Activated CD4-positive, alpha-beta T cell treated with anti-CD3 and anti-CD28 coated beads, Interleukin-2, amount 10 ng/mL, durations not matched to agents 7 days and 5 days (primary cell): Measurements from ENCODE around the gene PSMD2. TPM values are rescaled to one million over a fixed set of nuclear protein-coding genes. Genes with fewer than 3 reads are reported as not detected.

ENCODE experiments used
- CTCF ChIA-PET: fragments of 350-600 bp; sonication (Branson Sonifier 250); formaldehyde crosslinking; loops from one replicate; lab custom pipeline; 2021; ENCODE audit warnings: antibody characterized with exemption; lab: Charles Lee
- POLR2A ChIA-PET: fragments of 350-600 bp; sonication (Branson Sonifier 250); formaldehyde crosslinking; loops from one replicate; lab custom pipeline; 2021; ENCODE audit warnings: antibody characterized with exemption; lab: Charles Lee
- DNase-seq: peaks from one replicate; pipeline ENCODE4 v3.0.0-alpha.2; 2020
- H3K27ac Mint-ChIP-seq: one replicate; pipeline ENCODE4 v1.8.0; 2021; ENCODE audit warnings: mild to moderate bottlenecking, moderate library complexity, mixed read lengths
- H3K27me3 Mint-ChIP-seq: one replicate; pipeline ENCODE4 v1.8.0; 2021; ENCODE audit warnings: mixed read lengths
- H3K36me3 Mint-ChIP-seq: one replicate; pipeline ENCODE4 v1.8.0; 2021; ENCODE audit warnings: low read depth, mixed read lengths
- H3K4me1 Mint-ChIP-seq: one replicate; pipeline ENCODE4 v1.8.0; 2021; ENCODE audit warnings: mixed read lengths
- H3K4me3 Mint-ChIP-seq: one replicate; pipeline ENCODE4 v1.8.0; 2021; ENCODE audit warnings: mild to moderate bottlenecking, moderate library complexity, mixed read lengths
- H3K9me3 Mint-ChIP-seq: one replicate; pipeline ENCODE4 v1.8.0; 2021; ENCODE audit warnings: mixed read lengths
- total RNA-seq, 2 experiments: library from RNA; stranded (reverse); gene quantifications; one replicate each; pipeline ENCODE4 v1.2.3, GENCODE V29; 2021

PSMD2 gene
- total RNA-seq, 2 experiments from 2014 or later: 188 to 193 TPM

GRCh38 chr3:184291044-184291737, 7.8 kb upstream of the PSMD2 start:
- POLR2A ChIA-PET: no interaction called here

GRCh38 chr3:184291738-184292445, 7.1 kb upstream of the PSMD2 start:
- no peaks in the 10 kb centered on the region for H3K9me3 Mint-ChIP-seq
- peaks cover 2% of the 10 kb centered on the region for H3K27me3 Mint-ChIP-seq
- CTCF ChIA-PET: interaction anchor here (0.7 kb wide), 1 partner anchor 64 kb away, joined by 5 read pairs; no protein-coding TSS in a partner anchor
- H3K27ac Mint-ChIP-seq: no peak overlapping the region
- DNase-seq: no peak
- peaks cover 4% of the 10 kb centered on the region for H3K4me1 Mint-ChIP-seq
- POLR2A ChIA-PET: no interaction called here
- H3K4me3 Mint-ChIP-seq: no peak overlapping the region
- no peaks in the 10 kb centered on the region for H3K36me3 Mint-ChIP-seq

More at GRCh38 chr3:184291044-184291737, 7.8 kb upstream of the PSMD2 start:
- Mint-ChIP-seq H3K36me3 (no peaks in the 10 kb centered on the region), H3K4me3 (no peak overlapping the region), H3K27me3 (peaks cover 4% of the 10 kb centered on the region), H3K9me3 (no peaks in the 10 kb centered on the region), H3K27ac (no peak overlapping the region), H3K4me1 (peaks cover 4% of the 10 kb centered on the region)
- no peak for DNase-seq
- CTCF ChIA-PET: interaction anchor here (0.6 kb wide), 1 partner anchor 88 kb away, joined by 3 read pairs; no protein-coding TSS in a partner anchor

- Mint-ChIP-seq H3K36me3 (peaks cover 12% of the 10 kb centered on the region), H3K9me3 (no peaks in the 10 kb centered on the region), H3K27me3 (no peaks in the 10 kb centered on the region), H3K4me1 (peaks cover 21% of the 10 kb centered on the region), H3K27ac (no peak overlapping the region), H3K4me3 (no peak overlapping the region)
- no peak for DNase-seq
- ChIA-PET CTCF (no interaction called here), POLR2A (no interaction called here)
Observed at GRCh38 chr3:184295771-184296170, 3.3 kb upstream of the PSMD2 start.

GRCh38 chr3:184296616-184297015, 2.4 kb upstream of the PSMD2 start:
- DNase-seq: no peak
- Mint-ChIP-seq H3K36me3 (peaks cover 18% of the 10 kb centered on the region), H3K27ac (no peak overlapping the region), H3K27me3 (no peaks in the 10 kb centered on the region), H3K9me3 (no peaks in the 10 kb centered on the region), H3K4me3 (no peak overlapping the region), H3K4me1 (peaks cover 25% of the 10 kb centered on the region)
- ChIA-PET CTCF (interaction anchor here (0.6 kb wide), 1 partner anchor 215 kb away, joined by 4 read pairs; no protein-coding TSS in a partner anchor), POLR2A (no interaction called here)

GRCh38 chr3:184299488-184300377, 692 bp downstream of the PSMD2 start:
- Mint-ChIP-seq H3K27ac (peak overlapping the region; percentile 84), H3K27me3 (no peaks in the 10 kb centered on the region), H3K36me3 (peaks cover 44% of the 10 kb centered on the region), H3K4me1 (peaks cover 31% of the 10 kb centered on the region), H3K9me3 (no peaks in the 10 kb centered on the region), H3K4me3 (peak overlapping the region; percentile 95)
- CTCF ChIA-PET: interaction anchor here (0.9 kb wide), 2 partner anchors 11 to 16 kb away, joined by 3 to 8 read pairs; no protein-coding TSS in a partner anchor
- POLR2A ChIA-PET: no interaction called here
- no peak for DNase-seq

GRCh38 chr3:184300378-184300720, 1.3 kb downstream of the PSMD2 start:
- CTCF ChIA-PET: interaction anchor here (0.9 kb wide), 2 partner anchors 11 to 19 kb away, joined by 3 to 5 read pairs; no protein-coding TSS in a partner anchor
- H3K27ac Mint-ChIP-seq: no peak overlapping the region
- H3K9me3 Mint-ChIP-seq: no peaks in the 10 kb centered on the region
- H3K4me1 Mint-ChIP-seq: peaks cover 33% of the 10 kb centered on the region
- peaks cover 47% of the 10 kb centered on the region for H3K36me3 Mint-ChIP-seq
- no peaks in the 10 kb centered on the region for H3K27me3 Mint-ChIP-seq
- POLR2A ChIA-PET: no interaction called here
- H3K4me3 Mint-ChIP-seq: peak overlapping the region; percentile 95
- DNase-seq: no peak

- DNase-seq: no peak
- ChIA-PET CTCF (no interaction called here), POLR2A (no interaction called here)
- no peaks in the 10 kb centered on the region for H3K9me3 Mint-ChIP-seq
- peaks cover 75% of the 10 kb centered on the region for H3K36me3 Mint-ChIP-seq
- no peaks in the 10 kb centered on the region for H3K27me3 Mint-ChIP-seq
- peaks cover 14% of the 10 kb centered on the region for H3K4me1 Mint-ChIP-seq
- no peak overlapping the region for H3K27ac Mint-ChIP-seq
- H3K4me3 Mint-ChIP-seq: no peak overlapping the region
Observed at GRCh38 chr3:184305577-184305976, 6.5 kb downstream of the PSMD2 start.

- H3K27ac Mint-ChIP-seq: no peak overlapping the region
Observed at GRCh38 chr3:184306341-184306972, 7.4 kb downstream of the PSMD2 start.

GRCh38 chr3:184307915-184308314, 8.9 kb downstream of the PSMD2 start:
- Mint-ChIP-seq H3K9me3 (no peaks in the 10 kb centered on the region), H3K4me1 (peaks cover 6% of the 10 kb centered on the region), H3K4me3 (no peak overlapping the region), H3K36me3 (peaks cover 56% of the 10 kb centered on the region), H3K27ac (no peak overlapping the region), H3K27me3 (no peaks in the 10 kb centered on the region)
- no peak for DNase-seq
- ChIA-PET POLR2A (no interaction called here), CTCF (no interaction called here)

More at GRCh38 chr3:184306341-184306972, 7.4 kb downstream of the PSMD2 start:
- DNase-seq: no peak
- Mint-ChIP-seq H3K4me1 (peaks cover 10% of the 10 kb centered on the region), H3K27me3 (no peaks in the 10 kb centered on the region), H3K9me3 (no peaks in the 10 kb centered on the region), H3K36me3 (peaks cover 69% of the 10 kb centered on the region), H3K4me3 (no peak overlapping the region)
- CTCF ChIA-PET: no interaction called here
- POLR2A ChIA-PET: no interaction called here

- no peak for DNase-seq
- ChIA-PET CTCF (no interaction called here), POLR2A (no interaction called here)
- Mint-ChIP-seq H3K9me3 (no peaks in the 10 kb centered on the region), H3K4me1 (peaks cover 6% of the 10 kb centered on the region), H3K27me3 (no peaks in the 10 kb centered on the region), H3K27ac (no peak overlapping the region), H3K4me3 (no peak overlapping the region), H3K36me3 (peaks cover 49% of the 10 kb centered on the region)
Observed at GRCh38 chr3:184308744-184309143, 9.7 kb downstream of the PSMD2 start.

GRCh38 chr3:184311633-184312032, 12.6 kb downstream of the PSMD2 start:
- CTCF ChIA-PET: interaction anchor here (0.6 to 1.3 kb wide), 3 partner anchors 11 to 467 kb away, joined by 3 to 4 read pairs (median 3); no protein-coding TSS in a partner anchor
- H3K4me3 Mint-ChIP-seq: no peak overlapping the region
- no peak overlapping the region for H3K27ac Mint-ChIP-seq
- peaks cover 10% of the 10 kb centered on the region for H3K4me1 Mint-ChIP-seq
- peaks cover 32% of the 10 kb centered on the region for H3K36me3 Mint-ChIP-seq
- POLR2A ChIA-PET: no interaction called here
- no peak for DNase-seq
- H3K9me3 Mint-ChIP-seq: no peaks in the 10 kb centered on the region
- H3K27me3 Mint-ChIP-seq: no peaks in the 10 kb centered on the region

GRCh38 chr3:184314363-184314699, 15.3 kb downstream of the PSMD2 start, which contains the start of gene EIF4G1:
EIF4G1 (plus strand) TSS chr3:184314606; CDS start chr3:184315797, 1,191 bp downstream.
- Mint-ChIP-seq H3K27me3 (no peaks in the 10 kb centered on the region), H3K27ac (peak within 1 kb of the TSS; percentile 92), H3K4me3 (peak within 1 kb of the TSS; percentile 83), H3K9me3 (no peaks in the 10 kb centered on the region), H3K36me3 (peaks cover 29% of the 10 kb centered on the region), H3K4me1 (peaks cover 30% of the 10 kb centered on the region)
- POLR2A ChIA-PET: no interaction called here
- CTCF ChIA-PET: no interaction called here
- peak; percentile 92 for DNase-seq
